Stimulated activated CD8-positive, alpha-beta memory T cell treated with anti-CD3 and anti-CD28 coated beads, Interleukin-12 subunit alpha, Interleukin-12 subunit beta, amount 100 ng/mL, for 24 hours (primary cell): ENCODE results near the gene ST6GALNAC3.
"Not testable (repeated sequence)": the region's sequence is repeated elsewhere in the genome, so short reads cannot be mapped to it uniquely, and the experiment has no call there.

Experiments
- DNase-seq: peaks from one replicate; pipeline ENCODE4 v3.0.0-alpha.2; 2020; ENCODE audit errors: extremely low read depth

The ST6GALNAC3 gene

DNA sequence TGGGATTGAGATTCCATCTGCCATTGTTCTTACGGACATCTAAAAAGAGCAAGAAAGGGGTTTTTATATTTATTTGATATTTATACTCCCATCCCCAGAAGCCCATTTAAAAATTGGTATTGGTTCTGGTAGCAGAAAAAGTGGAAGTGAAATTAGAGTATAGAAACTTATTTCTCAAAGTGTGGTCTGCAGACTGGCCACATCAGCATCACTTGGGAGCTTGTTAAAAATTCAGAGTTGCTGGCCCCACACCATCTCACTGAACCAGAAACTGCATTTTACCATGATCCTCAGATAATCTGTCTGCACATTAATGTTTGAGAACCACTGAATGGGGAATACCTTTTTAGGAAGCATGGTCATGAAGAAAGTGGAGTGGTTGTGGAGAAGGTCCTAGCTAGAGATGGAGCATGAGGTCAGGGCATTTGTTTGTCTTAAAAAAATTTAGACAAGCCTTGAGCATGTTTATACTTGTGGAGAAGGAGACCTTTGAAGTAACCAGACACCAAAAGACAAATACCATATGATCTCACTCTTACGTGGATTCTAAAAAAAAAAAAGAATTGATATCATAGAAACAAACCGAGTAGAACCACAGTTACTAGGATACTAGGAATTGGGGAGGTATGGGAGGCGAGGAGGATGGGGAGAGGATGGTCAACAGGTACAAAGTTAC, 116.3 kb downstream of the ST6GALNAC3 start:
- DNase-seq, result no peak

DNA sequence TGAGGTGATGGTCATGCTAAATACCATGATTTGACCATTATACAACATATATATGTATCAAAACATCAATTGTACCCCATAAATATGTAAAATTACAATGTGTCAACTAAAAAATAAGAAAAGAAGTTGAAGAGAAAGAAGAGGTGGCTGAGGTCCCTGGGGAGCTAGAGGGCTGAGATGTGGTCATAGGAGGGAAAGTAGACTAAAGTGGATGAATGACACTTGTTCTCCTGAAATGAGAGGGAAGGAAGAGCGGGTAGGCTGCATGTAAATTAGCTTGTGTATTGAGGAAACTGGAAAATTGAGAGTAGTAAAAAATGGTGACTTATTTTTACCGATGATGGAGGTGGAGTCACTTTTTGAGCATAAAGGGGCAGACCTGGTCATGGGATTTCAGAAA, 117.0 kb downstream of the ST6GALNAC3 start:
- DNase-seq, result no peak

DNA sequence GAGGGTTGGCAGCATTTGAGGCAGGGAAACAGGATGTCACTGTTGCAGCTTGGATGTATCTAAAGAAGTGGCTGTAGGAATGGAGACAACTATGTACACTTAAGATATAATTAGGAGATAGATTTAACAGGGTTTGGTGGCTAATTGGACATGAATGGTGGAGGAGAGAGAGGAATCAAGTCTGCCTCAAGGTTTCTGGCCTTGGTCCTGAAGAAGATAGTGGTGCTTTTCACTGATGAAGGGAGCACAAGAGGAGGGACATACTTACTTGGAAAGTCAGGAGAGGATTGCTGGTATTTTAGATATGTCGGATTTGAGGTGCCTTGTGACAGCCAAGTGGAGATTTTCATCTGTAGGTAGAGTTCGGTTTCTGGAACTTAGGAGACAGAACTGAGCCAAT, 123.9 kb downstream of the ST6GALNAC3 start:
- no peak for DNase-seq

DNA sequence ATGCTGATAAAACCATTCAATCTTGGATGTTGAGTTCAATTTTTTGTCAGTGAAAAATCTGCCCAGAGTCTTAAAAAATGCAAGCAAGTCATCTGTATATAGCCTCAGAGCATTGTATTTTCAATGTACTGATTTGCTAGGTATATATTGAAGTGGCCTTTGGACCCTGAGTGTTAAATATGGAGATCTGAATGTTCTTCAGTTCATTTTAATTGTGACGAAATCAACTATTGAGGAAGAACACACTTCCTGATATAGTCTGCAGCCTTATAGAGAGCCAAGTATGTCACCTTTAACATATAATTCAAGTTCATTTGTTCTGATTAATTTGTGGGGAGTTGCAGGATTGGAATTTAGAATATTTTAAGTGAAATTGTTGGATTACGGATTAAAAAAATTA, 128.1 kb downstream of the ST6GALNAC3 start:
- no peak for DNase-seq

DNA sequence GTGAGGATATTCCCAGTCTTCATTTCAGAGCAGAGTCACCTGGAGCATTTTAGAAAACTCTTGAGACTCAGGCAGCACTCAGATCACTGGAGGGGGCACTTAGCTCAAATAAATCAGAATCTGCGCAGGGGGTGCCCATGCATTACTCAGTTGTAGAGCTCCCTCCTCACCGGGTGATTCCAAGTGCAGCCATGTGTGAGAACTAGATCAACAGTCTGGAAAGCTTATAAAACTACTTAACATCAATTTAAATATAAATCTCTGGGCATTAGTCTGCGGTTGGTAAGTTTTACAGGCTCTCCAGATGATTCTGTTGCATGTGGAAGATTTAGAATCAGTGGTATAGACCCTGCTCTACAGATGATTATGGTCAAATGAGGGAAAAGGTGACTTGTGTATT, 128.6 kb downstream of the ST6GALNAC3 start:
- no peak for DNase-seq

DNA sequence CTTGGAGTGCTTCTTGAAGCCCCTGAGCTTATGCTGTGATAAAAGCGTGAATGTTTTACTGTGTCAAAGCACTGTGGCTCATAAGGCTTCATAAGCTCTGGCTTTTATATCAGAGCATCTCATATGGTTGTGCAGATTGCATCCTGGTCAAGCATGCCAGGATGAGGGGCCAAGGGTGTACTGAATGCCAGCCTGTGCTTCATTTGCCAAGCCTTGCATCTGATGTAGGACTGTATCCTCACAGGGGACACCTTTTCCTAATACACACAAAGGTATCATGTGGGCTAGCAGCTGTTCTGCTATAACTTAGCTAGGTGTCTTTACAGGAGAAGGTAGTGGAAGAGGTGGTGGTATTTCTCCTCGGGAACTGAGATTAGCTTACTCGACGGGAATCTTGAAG, 134.7 kb downstream of the ST6GALNAC3 start:
- DNase-seq, result no peak

DNA sequence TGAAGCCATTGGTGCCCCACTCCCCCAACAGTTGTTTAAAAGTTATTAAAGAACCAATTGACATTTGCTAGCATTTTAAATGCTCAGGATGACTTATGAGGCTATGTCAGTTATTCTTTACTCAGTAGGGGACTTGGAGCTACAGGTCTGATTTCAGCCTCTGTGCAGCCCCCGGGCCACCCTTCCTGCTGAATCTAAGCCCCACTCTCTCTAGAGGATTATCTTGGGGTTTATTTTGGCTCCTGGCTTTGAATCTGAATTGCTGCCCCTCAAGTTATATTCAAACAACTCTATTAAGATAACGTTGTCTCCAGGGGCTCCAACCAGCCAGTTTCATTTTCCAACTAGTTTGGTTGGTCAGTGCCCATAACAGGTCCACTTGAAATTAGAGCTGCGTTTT, 135.1 kb downstream of the ST6GALNAC3 start:
- DNase-seq, result no peak

DNA sequence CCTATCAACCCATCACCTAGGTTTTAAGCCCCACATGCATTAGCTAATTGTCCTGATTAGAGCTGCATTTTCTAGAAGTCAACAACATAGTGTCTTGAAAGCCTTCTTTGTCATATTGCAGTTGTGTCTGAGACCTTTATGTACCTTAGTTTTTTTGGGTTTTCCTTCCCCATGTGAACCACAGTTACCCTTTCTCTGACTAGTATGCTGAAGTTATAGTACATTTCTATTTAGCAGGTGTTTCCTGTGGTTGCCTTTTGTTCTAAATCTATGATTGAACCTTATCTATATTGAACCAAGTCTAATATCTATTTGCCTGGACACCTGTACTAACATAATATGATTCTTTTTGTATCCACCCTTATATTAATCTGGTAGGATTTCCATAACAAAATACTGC, 135.6 kb downstream of the ST6GALNAC3 start:
- no peak for DNase-seq

DNA sequence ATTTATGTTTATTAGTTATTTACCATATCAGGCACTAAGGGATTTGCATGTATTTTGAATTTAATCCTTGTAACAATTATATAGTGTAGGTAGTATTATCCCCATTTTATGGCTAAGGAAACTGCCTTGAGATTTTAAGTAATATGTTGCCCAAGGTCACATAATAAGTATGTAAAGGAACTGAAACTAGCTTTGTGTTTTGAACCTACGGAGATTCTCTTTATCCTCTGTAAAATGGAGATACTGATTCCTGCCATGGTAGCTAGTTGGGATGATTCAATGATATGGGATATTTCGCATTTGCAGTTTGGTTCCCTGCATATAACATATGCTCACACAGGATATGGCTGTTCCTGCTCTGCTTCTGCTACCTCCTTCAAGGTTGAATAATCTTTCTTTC, 144.3 kb downstream of the ST6GALNAC3 start:
- DNase-seq, result no peak

DNA sequence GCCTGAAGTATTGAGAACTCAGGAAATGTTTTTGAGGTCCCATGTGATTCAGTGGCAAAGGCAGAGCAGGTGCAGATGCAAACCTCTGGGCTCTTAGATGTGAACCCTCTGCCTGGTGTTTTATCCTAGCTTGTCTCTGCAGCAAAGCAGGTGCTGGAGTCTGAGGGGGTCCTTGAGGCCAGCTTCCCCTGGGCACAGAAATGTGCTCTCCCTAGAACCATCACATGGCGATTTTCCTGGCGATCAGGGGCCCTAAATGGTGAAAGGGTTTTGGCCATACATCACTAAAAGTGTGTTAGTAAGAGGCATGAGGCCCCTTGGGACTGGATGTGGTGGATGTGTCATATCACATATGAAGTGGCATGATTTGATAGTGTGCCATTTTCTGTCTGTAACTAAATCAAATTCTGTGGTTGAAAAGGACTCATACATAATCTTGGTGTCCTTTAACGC, 144.8 kb downstream of the ST6GALNAC3 start:
- no peak for DNase-seq

DNA sequence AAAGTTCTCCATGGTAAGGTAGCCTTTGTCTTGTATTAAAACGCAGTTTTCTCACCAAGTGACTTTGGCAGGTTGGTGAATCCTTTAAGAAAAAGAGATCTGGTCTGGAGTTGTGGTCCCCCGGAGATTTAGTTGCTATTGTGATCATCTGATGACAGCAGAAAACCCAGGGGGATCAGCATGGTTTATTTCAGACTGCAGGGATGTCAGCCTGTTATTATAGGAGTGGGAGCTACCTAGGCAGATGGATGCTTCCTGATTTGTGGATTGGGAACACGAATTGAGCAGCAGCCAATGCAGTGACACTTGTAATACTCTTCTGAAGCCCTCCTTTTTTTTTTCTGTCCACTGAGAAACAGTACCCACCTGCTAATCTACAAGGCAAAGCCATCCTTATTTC, 150.2 kb downstream of the ST6GALNAC3 start:
- no peak for DNase-seq

DNA sequence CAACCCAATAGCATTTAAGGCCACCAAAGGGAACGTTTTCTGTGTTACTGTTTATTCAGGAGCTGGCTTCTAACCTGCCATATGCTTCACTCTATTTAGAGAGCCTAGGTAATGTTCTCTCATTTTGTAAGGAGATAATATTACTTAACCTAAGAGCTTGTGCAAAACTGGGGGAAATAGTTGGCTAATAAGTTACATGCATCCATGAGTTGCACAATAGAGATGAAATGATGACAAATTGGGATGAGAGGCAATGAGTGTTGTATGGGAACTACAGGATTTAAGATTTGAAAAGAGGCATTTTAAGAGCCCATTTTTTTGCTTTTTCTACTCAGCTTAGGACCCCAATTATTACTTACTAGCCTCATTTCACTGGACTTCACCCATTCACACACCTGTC, 151.0 kb downstream of the ST6GALNAC3 start:
- no peak for DNase-seq

DNA sequence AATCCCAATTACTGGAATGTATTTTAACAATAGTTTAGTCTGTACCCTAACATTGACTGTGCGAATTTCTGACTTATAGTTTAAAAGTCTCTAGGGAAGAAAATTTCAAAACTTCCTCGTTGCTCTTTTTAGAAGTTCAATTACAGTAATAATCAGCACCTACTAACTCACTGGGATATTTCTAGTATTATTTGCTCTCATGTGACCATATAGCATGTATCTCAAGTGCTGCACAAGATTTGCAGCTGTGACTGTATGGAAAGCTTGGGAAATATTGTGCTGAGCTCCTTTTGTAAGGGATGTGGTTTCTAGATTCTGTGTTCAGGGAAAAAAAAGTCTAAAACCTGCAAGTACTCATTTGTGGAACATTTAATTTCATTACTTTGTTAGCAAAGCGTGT, 153.1 kb downstream of the ST6GALNAC3 start:
- no peak for DNase-seq

DNA sequence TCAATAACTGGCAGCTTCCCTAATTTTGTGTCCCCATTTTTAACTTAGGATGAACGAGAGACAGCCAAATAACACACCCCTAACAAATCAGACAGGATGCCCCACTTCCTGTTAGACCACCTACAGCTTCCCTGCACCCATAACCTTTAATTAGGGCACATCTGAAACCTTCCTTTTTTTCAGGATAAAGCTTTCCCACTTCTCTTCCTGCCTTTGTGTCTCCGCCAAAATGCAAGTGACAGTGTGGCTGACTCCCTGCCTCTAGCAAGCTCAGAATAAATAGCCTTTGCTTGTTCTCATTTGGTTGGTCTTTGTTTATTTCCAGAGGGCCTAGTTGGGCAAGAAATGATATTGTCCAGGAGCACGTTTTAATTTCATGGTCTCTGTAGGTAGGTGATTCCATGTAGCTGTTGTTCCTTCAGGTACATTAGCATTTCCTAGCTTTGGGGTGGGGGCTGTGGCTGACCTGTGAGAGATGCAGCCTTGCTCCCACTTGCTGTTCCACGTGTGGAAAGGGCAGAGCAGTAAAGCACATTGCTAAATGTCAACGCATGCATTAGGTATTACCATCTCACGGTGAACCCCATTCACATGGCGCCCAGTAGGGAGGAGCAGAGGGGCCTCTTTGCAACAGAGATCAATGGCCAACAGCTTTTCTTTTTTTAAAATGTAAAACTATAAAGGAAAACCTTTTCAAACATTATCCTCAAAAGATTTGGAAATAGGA, 154.9 kb downstream of the ST6GALNAC3 start:
- DNase-seq, result no peak

DNA sequence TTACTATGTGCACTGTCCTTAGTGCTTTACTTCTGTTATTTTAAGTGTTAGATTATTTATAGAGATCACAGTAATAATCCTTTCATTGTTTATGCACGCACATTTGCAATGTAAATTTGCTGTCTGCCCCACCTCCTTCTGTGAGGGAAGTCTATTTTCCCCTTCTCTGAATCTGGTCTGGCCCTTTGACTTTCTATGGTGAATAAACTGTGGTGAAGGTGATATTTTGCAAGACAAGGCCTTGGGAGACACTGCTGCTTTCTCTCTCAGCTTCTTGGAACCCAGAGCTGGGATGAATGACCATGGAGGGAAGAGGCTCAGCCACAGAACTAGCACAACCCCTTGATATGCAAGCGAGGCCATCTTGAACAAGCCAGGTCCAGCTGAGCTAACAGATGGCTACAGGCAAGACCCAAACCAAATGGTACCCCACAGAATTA, 156.3 kb downstream of the ST6GALNAC3 start:
- no peak for DNase-seq

DNA sequence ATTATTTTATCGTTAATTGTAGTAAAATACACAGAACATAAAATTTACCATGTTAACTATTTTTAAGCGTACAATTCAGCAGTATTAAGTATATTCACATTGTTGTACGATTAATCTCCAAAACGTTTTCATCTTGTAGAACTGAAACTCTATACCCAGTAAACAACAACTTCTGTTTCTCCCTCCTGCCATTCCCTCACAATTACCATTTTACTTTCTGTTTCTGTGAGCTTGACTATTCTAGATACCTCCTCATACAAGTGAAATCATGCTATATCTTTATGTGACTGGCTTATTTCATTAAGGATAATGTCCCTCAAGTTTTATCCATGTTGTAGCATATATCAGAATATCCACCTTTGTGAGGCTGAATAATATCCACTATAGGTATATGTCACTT, 156.8 kb downstream of the ST6GALNAC3 start:
- DNase-seq, result no peak

DNA sequence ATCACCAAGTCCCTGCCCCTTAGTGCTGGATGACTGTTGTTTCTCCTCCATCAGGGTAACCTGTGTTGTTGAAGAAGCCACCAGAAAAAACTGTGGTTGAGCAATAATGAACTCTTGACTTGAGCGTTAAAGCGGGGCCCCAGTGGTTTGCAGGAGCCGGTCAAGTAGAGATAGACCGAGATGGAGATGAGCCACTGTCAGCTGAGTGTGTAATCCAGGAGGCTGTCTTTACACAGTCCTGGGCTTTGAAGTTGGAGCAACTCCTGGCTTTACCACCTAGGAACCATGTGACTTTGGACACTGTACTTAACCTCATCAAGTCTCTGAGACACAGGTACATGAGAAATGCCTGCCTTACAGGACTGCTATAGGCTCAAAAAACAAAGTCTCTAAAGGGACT, 158.1 kb downstream of the ST6GALNAC3 start:
- DNase-seq, result no peak

DNA sequence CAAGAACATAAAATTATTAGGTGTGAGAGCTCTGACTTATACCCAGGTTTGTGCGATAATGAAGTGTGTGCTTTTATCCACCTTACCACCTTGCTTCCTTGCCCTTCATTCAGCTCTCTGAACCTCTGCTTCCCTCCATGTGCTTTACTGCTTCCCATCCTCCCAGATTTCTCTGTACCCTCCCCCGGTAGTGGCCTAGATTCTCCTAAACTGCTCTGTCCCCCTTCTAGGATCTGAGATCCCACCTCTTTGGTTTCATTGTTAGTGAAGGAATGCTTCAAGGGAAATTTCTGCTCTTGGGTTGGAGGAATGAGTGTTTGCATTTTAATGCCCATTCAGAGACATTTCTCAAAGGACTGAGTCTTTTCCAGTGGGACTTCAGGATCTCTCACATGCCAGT, 159.5 kb downstream of the ST6GALNAC3 start:
- no peak for DNase-seq

DNA sequence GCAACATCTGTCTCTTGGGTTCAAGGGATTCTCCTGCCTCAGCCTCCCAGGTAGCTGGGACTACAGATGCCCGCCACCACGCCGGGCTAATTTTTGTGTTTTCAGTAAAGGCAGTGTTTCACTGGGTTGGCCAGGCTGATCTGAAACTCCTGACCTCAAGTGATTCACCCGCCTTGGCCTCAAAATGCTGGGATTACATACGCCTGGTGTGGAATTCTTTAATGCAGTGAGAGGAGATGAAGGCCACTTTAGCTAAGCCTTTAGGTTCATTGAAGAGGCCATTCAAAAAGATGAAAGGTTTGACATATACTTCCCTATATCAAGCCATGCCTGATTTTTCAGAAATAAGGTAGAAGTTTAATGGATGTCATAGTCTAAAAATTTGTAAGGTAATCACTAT, 162.7 kb downstream of the ST6GALNAC3 start:
- no peak for DNase-seq

DNA sequence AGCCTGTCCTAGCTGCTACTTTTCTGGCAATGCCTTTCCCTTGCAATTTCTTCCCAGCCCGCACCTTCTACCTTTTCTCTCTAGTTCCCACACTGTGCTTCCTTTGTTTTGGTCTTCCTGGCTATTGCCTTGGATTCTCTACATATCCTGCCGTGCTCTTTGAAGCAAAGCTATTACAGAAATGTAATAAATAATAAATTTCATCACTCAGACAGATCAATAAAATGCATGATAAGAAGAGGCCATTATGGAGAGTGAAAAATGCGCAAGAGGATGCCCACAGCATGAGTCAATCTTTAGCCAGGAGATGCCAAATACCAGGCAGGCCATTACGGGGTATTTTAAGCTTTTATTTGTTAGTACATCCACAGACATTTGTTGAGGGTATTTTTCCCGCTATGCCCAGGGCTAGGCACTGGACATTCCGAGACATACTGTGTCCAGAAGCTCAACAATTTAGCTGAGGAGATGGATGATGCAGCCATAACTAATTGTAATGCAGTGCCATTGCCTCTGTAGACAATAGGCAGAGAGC, 163.6 kb downstream of the ST6GALNAC3 start:
- DNase-seq, result no peak

DNA sequence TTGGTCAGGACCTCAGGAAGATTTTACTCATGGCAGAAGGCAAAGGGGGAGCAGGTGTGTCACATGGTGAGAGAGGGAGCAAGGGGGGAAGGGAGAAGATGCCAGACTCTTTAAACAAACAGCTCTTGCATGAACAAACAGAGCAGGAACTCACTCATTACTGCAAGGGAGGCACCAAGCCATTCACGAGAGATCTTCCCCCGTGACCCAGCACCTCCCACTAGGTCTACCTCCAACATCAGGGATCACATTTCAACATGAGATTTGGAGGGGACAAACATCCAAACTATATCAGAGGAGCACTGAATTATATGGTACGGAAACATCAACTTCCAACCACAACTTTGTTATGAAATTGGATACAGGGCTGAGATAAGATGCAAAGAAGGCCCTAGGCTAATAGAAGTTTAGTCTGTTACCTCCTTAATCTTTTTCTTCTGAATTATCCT, 164.9 kb downstream of the ST6GALNAC3 start:
- DNase-seq, result no peak

DNA sequence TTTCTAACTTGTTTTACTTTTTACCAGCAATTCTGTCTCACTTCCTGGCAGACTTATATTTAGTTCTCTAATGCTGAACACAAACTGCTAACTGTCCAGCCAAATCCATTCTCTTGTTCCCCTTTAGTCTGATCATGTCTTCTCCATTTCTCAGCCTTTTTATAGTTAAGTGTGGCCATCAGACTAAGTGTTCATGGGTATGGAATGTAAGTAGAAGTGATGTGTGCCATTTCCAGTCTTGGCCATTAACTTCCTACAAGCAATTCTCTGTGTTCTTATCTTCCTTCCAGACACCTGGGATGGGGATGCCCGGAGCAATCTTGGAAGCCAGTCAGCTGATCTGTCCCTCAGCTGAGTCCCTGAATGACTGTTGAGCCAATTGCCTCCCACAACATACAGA, 165.8 kb downstream of the ST6GALNAC3 start:
- no peak for DNase-seq

DNA sequence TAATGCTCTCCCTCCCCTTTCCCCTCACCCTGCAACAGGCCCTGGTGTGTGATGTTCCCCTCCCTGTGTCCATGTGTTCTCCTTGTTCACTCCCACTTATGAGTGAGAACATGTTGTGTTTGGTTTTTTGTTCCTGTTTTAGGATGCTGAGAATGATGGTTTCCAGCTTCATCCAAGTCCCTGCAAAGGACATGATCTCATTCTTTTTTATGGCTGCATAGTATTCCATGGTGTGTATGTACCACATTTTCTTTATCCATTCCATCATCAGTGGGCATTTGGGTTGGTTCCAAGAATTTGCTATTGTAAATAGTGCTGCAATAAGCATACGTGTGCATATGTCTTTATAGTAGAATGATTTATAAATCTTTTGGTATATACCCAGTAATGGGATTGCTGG, 168.0 kb downstream of the ST6GALNAC3 start:
- DNase-seq, result not testable (repeated sequence)
